Lung microvascular endothelial cell (primary cell): Measurements from ENCODE around the gene CENPS. TPM values are rescaled to one million over a fixed set of nuclear protein-coding genes. Genes with fewer than 3 reads are reported as not detected.

Experiments
- DNase-seq, 2 donors: peaks; one replicate each; pipeline versions ENCODE4 v3.0.0 to v3.0.0-alpha.2; 2010; ENCODE audit warnings: low read depth in 2 of 2
- total RNA-seq: library from RNA; depleted of rRNA; stranded (reverse); fragments of >200 nt; gene quantifications from 2 replicates; pipeline ENCODE4 v1.2.1, GENCODE V29; 2014

Gene CENPS
- total RNA-seq, 1 donor from 2014 or later, result 5.2 TPM

GRCh38 chr1:10490286-10490970 lies 60.2 kb downstream of the CENPS start:
- DNase-seq, result no peak

Other genes with a start within 250 kb of the CENPS start
- 19.4 and 27.6 TPM in 2 replicates for gene KIF1B, start 219.9 kb upstream of the CENPS start, total RNA-seq
- gene PGD, start 31.4 kb upstream of the CENPS start, total RNA-seq, result 50.6 and 93.7 TPM in 2 replicates
- 0.20 and 0.22 TPM in 2 replicates for gene CORT, start 19.6 kb downstream of the CENPS start, total RNA-seq
- 29.2 and 35.7 TPM in 2 replicates for gene DFFA, start 42.1 kb downstream of the CENPS start, total RNA-seq
- 7.7 and 8.5 TPM in 2 replicates for gene PEX14, start 44.5 kb downstream of the CENPS start, total RNA-seq